H9 (cell line): ENCODE data around the gene SMCHD1. TPM values are rescaled to one million over a fixed set of nuclear protein-coding genes. Genes with fewer than 3 reads are reported as not detected.
"Not testable (repeated sequence)": the region's sequence is repeated elsewhere in the genome, so short reads cannot be mapped to it uniquely, and the experiment has no call there.

Experiments used
- DNase-seq: peaks from one replicate; pipeline ENCODE4 v3.0.0-alpha.2; 2017
- H2AFZ ChIP-seq: one replicate; pipeline ENCODE4 v1.6.1; 2013; ENCODE audit warnings: mild to moderate bottlenecking, low read length, control low read depth, moderate library complexity
- H2AK5ac ChIP-seq: 2 replicates; pipeline ENCODE4 v1.6.1; 2013; ENCODE audit warnings: low read length, control low read depth, mixed read lengths; ENCODE audit not compliant: insufficient read length
- H2BK120ac ChIP-seq: one replicate; pipeline ENCODE4 v1.6.1; 2013; ENCODE audit warnings: low read depth, mild to moderate bottlenecking, low read length, control low read depth, inconsistent platforms; ENCODE audit not compliant: poor library complexity, severe bottlenecking
- H2BK12ac ChIP-seq: 2 replicates; pipeline ENCODE4 v1.6.1; 2013; ENCODE audit warnings: low read length, control low read depth, mixed read lengths, low read depth; ENCODE audit not compliant: insufficient read length
- H2BK15ac ChIP-seq: 2 replicates; pipeline ENCODE4 v1.6.1; 2013; ENCODE audit warnings: low read depth, low read length, control low read depth
- H2BK20ac ChIP-seq: one replicate; pipeline ENCODE4 v1.6.1; 2013; ENCODE audit warnings: low read depth, mild to moderate bottlenecking, low read length, control low read depth, inconsistent platforms; ENCODE audit not compliant: poor library complexity, severe bottlenecking
- H2BK5ac ChIP-seq: 2 replicates; pipeline ENCODE4 v1.6.1; 2013; ENCODE audit warnings: low read length, control low read depth, mixed read lengths; ENCODE audit not compliant: insufficient read length
- H3K14ac ChIP-seq: 2 replicates; pipeline ENCODE4 v1.6.1; 2013; ENCODE audit warnings: low read length, control low read depth; ENCODE audit not compliant: insufficient read depth
- H3K18ac ChIP-seq: 2 replicates; pipeline ENCODE4 v1.6.1; 2013; ENCODE audit warnings: low read depth, mild to moderate bottlenecking, mixed read lengths, low read length, control low read depth; ENCODE audit not compliant: insufficient read length
- H3K23ac ChIP-seq: 2 replicates; pipeline ENCODE4 v1.6.1; 2013; ENCODE audit warnings: low read length, control low read depth, mixed read lengths, low read depth; ENCODE audit not compliant: insufficient read length
- H3K23me2 ChIP-seq: 2 replicates; pipeline ENCODE4 v1.6.1; 2013; ENCODE audit warnings: low read depth, mild to moderate bottlenecking, mixed read lengths, low read length, control low read depth; ENCODE audit not compliant: insufficient read length, poor library complexity, severe bottlenecking
- H3K27ac ChIP-seq: 2 replicates; pipeline ENCODE4 v1.5.1; 2013; ENCODE audit warnings: low read length, control low read depth, mixed read lengths, low read depth; ENCODE audit not compliant: insufficient read length
- H3K27me3 ChIP-seq: 2 replicates; pipeline ENCODE4 v1.6.1; 2013; ENCODE audit warnings: low read length, control low read depth, inconsistent platforms; ENCODE audit not compliant: insufficient read depth
- H3K4ac ChIP-seq: 2 replicates; pipeline ENCODE4 v1.6.1; 2013; ENCODE audit warnings: low read depth, mild to moderate bottlenecking, control low read depth, inconsistent platforms, low read length, moderate library complexity
- H3K4me1 ChIP-seq: 2 replicates; pipeline ENCODE4 v1.6.1; 2013; ENCODE audit warnings: low read length, control low read depth, inconsistent platforms; ENCODE audit not compliant: insufficient read depth
- H3K4me2 ChIP-seq: 2 replicates; pipeline ENCODE4 v1.6.1; 2013; ENCODE audit warnings: low read length, control low read depth, mixed read lengths; ENCODE audit not compliant: insufficient read length, insufficient read depth
- H3K56ac ChIP-seq: 2 replicates; pipeline ENCODE4 v1.6.1; 2013; ENCODE audit warnings: low read depth, mild to moderate bottlenecking, mixed read lengths, low read length, control low read depth; ENCODE audit not compliant: insufficient read length
- H3K79me1 ChIP-seq: 2 replicates; pipeline ENCODE4 v1.6.1; 2013; ENCODE audit warnings: low read depth, mild to moderate bottlenecking, moderate library complexity, low read length, control low read depth, inconsistent platforms; ENCODE audit not compliant: insufficient read depth, poor library complexity, severe bottlenecking
- H3K79me2 ChIP-seq: 2 replicates; pipeline ENCODE4 v1.6.1; 2013; ENCODE audit warnings: low read length, control low read depth, inconsistent platforms; ENCODE audit not compliant: insufficient read depth
- H3K9ac ChIP-seq: 2 replicates; pipeline ENCODE4 v1.6.1; 2013; ENCODE audit warnings: low read length, control low read depth, mixed read lengths; ENCODE audit not compliant: insufficient read length; ENCODE audit errors: extremely low read depth
- H3K9me3 ChIP-seq: one replicate; pipeline ENCODE4 v1.6.1; 2013; ENCODE audit warnings: low read depth, low read length, inconsistent platforms; ENCODE audit not compliant: control insufficient read depth
- H3T11ph ChIP-seq: one replicate; pipeline ENCODE4 v1.6.1; 2013; ENCODE audit warnings: mild to moderate bottlenecking, low read length, control low read depth, inconsistent platforms
- H4K20me1 ChIP-seq: one replicate; pipeline ENCODE4 v1.6.1; 2013; ENCODE audit not compliant: control insufficient read depth, insufficient read length, insufficient read depth
- H4K5ac ChIP-seq: 2 replicates; pipeline ENCODE4 v1.6.1; 2013; ENCODE audit warnings: low read depth, mild to moderate bottlenecking, mixed read lengths, low read length, control low read depth; ENCODE audit not compliant: insufficient read length
- H4K8ac ChIP-seq: replicated peaks from 2 replicates; pipeline ENCODE4 v1.6.1; 2013; ENCODE audit warnings: low read length, control low read depth, mixed read lengths, low read depth; ENCODE audit not compliant: insufficient read length
- H4K91ac ChIP-seq: 2 replicates; pipeline ENCODE4 v1.6.1; 2013; ENCODE audit warnings: low read depth, mild to moderate bottlenecking, moderate library complexity, mixed read lengths, low read length, control low read depth; ENCODE audit not compliant: insufficient read length
- H3K27ac Mint-ChIP-seq, 3 experiments: 2 replicates in 2 of 3; 3 replicates in 1 of 3; pipeline ENCODE4 v1.8.0; 2020 to 2021; ENCODE audit warnings: mixed read lengths in 3 of 3, mild to moderate bottlenecking in 1 of 3, moderate library complexity in 1 of 3
- H3K27me3 Mint-ChIP-seq: 2 replicates; pipeline ENCODE4 v1.8.0; 2021; ENCODE audit warnings: low read depth, mild to moderate bottlenecking, moderate library complexity, mixed read lengths
- H3K36me3 Mint-ChIP-seq, 3 experiments: 2 replicates in 2 of 3; 3 replicates in 1 of 3; pipeline ENCODE4 v1.8.0; 2020 to 2021; ENCODE audit warnings: low read depth in 3 of 3, mixed read lengths in 3 of 3; ENCODE audit not compliant: insufficient read depth in 1 of 3
- H3K4me1 Mint-ChIP-seq, 2 experiments: 2 replicates each; pipeline ENCODE4 v1.8.0; 2020; ENCODE audit warnings: mixed read lengths in 2 of 2
- H3K4me3 Mint-ChIP-seq, 2 experiments: 2 replicates in 1 of 2; 3 replicates in 1 of 2; pipeline ENCODE4 v1.8.0; 2020 to 2021; ENCODE audit warnings: mild to moderate bottlenecking in 2 of 2, mixed read lengths in 2 of 2, moderate library complexity in 1 of 2
- H3K9me3 Mint-ChIP-seq, 2 experiments: 2 replicates in 1 of 2; 3 replicates in 1 of 2; pipeline ENCODE4 v1.8.0; 2020; ENCODE audit warnings: mild to moderate bottlenecking in 2 of 2, mixed read lengths in 2 of 2, moderate library complexity in 1 of 2
- WGBS: extraction: QIAGEN DNeasy Blood & Tissue Kit; methylation state at CpG from one replicate; pipeline ENCODE4 v1.1.7; 2013; ENCODE audit warnings: missing lambda C conversion rate, low lambda C conversion rate, mixed read lengths; ENCODE audit not compliant: insufficient read length; ENCODE audit errors: extremely low coverage; 5-methylcytosine and 5-hydroxymethylcytosine counted together
- total RNA-seq: library from RNA; stranded (reverse); gene quantifications from 2 replicates; pipeline ENCODE4 v1.2.1, GENCODE V29; 2021
- TF ChIP-seq, protein P1 (sequence below): fragments of 200-600 bp; sonication (generic); conservative IDR thresholded peaks from 3 replicates; pipeline ENCODE4 v1.8.0; 2021; ENCODE audit warnings: antibody characterized with exemption, mild to moderate bottlenecking

Gene SMCHD1
- total RNA-seq, 1 experiment from 2014 or later = 53.5 TPM

DNA sequence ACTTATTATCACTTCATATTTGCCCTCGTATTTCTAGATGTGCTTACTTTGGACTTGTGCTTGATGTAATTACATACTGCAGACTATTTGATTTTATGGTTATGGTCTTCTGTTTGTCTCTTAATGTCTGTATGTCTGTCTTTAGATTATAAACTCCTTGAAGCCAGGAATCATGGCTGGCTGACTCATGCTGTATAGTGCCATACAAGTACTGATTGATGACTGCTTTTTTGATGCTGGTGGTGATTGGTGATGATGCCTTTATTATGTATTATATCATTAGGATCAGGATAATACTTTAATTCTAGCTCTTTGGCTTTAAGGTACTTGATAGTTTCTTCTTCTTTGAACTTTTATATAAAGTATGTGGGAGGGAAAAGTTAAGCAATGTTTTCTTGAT is 17.3 kb downstream of the SMCHD1 start:
- no CpG with 5 or more reads among the region's 1 CpG for WGBS

DNA sequence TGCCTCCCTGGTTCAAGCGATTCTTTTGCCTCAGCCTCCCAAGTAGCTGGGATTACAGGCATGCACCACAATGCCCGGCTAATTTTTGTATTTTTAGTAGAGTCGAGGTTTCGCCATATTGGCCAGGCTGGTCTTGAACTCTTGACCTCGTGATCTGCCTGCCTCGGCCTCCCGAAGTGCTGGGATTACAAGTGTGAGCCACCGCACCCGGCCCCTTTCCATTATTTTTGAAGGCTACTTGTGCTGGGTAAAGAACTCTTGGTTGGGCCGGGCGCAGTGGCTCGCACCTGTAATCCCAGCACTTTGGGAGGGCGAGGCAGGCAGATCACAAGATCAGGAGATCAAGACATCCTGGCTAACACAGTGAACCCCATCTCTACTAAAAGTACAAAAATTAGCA is 23.4 kb downstream of the SMCHD1 start:
- H3K4me2 ChIP-seq, H3K4ac ChIP-seq, H3K18ac ChIP-seq, H3K27ac ChIP-seq, H3K4me3 Mint-ChIP-seq, H3K9me3 Mint-ChIP-seq, H4K5ac ChIP-seq, H2AK5ac ChIP-seq, H4K20me1 ChIP-seq, H3K9ac ChIP-seq, H3K79me2 ChIP-seq, H3K14ac ChIP-seq, H2BK5ac ChIP-seq, H2AFZ ChIP-seq, H3K4me1 ChIP-seq, H3T11ph ChIP-seq, H3K9me3 ChIP-seq, H3K27ac Mint-ChIP-seq, H2BK15ac ChIP-seq, H2BK12ac ChIP-seq, H3K56ac ChIP-seq, H3K23ac ChIP-seq, H3K79me1 ChIP-seq, H3K4me1 Mint-ChIP-seq, H3K27me3 Mint-ChIP-seq, H4K91ac ChIP-seq, DNase-seq, H2BK120ac ChIP-seq, H3K27me3 ChIP-seq, H2BK20ac ChIP-seq, H4K8ac ChIP-seq, H3K23me2 ChIP-seq: not testable (repeated sequence)
- H3K36me3 Mint-ChIP-seq = peaks cover 17 to 50% (median 46%) of the 10 kb centered on the region in 3 experiments; a peak in 6 of 7 replicates
- WGBS = no CpG with 5 or more reads among the region's 13 CpGs

More for the DNA sequence above, 17.3 kb downstream of the SMCHD1 start:
- no peak overlapping the region for H3K27ac ChIP-seq
- Mint-ChIP-seq H3K4me3 (no peak overlapping the region), H3K27ac (no peak overlapping the region), H3K36me3 (peaks cover 34 to 82% (median 78%) of the 10 kb centered on the region in 3 experiments), H3K27me3 (no peaks in the 10 kb centered on the region), H3K9me3 (no peaks in the 10 kb centered on the region), H3K4me1 (no peaks in the 10 kb centered on the region)
- no peak overlapping the region for H4K5ac ChIP-seq
- no peak for DNase-seq
- H3K9ac ChIP-seq = no peak overlapping the region
- no peaks in the 10 kb centered on the region for H3K79me2 ChIP-seq
- H3K4me1 ChIP-seq = no peaks in the 10 kb centered on the region
- no peak overlapping the region for H4K8ac ChIP-seq
- H3K79me1 ChIP-seq = no peaks in the 10 kb centered on the region
- no peak overlapping the region for H2BK12ac ChIP-seq
- H3K23me2 ChIP-seq = no peaks in the 10 kb centered on the region
- no peak overlapping the region for H3K14ac ChIP-seq
- no peak overlapping the region for H2BK5ac ChIP-seq
- H3K23ac ChIP-seq = no peak overlapping the region
- no peak overlapping the region for H4K91ac ChIP-seq
- H3K4ac ChIP-seq = no peak overlapping the region
- TF ChIP-seq, protein P1, sequence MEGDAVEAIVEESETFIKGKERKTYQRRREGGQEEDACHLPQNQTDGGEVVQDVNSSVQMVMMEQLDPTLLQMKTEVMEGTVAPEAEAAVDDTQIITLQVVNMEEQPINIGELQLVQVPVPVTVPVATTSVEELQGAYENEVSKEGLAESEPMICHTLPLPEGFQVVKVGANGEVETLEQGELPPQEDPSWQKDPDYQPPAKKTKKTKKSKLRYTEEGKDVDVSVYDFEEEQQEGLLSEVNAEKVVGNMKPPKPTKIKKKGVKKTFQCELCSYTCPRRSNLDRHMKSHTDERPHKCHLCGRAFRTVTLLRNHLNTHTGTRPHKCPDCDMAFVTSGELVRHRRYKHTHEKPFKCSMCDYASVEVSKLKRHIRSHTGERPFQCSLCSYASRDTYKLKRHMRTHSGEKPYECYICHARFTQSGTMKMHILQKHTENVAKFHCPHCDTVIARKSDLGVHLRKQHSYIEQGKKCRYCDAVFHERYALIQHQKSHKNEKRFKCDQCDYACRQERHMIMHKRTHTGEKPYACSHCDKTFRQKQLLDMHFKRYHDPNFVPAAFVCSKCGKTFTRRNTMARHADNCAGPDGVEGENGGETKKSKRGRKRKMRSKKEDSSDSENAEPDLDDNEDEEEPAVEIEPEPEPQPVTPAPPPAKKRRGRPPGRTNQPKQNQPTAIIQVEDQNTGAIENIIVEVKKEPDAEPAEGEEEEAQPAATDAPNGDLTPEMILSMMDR = no peak
- H4K20me1 ChIP-seq = no peaks in the 10 kb centered on the region
- no peak overlapping the region for H3K56ac ChIP-seq
- H2AFZ ChIP-seq = no peak overlapping the region
- no peaks in the 10 kb centered on the region for H3K27me3 ChIP-seq
- H3K9me3 ChIP-seq = no peaks in the 10 kb centered on the region
- no peak overlapping the region for H2AK5ac ChIP-seq
- H3T11ph ChIP-seq = no peak overlapping the region
- H2BK15ac ChIP-seq = no peak overlapping the region
- no peak overlapping the region for H2BK120ac ChIP-seq
- H2BK20ac ChIP-seq = no peak overlapping the region
- H3K18ac ChIP-seq = no peak overlapping the region
- no peak overlapping the region for H3K4me2 ChIP-seq
